ENCODE results near the gene ATP5F1D. TPM values are rescaled to one million over a fixed set of nuclear protein-coding genes. Genes with fewer than 3 reads are reported as not detected.
A peak's percentile ranks its signal among the peaks of the same experiment; 100 is the strongest.

Gene ATP5F1D
- total and polyA plus RNA-seq, 2 of the 13 experiments (the other 11 are each of a cell fraction or from before 2014, with no cell fraction given) = 39.4 to 78.7 TPM

DNA sequence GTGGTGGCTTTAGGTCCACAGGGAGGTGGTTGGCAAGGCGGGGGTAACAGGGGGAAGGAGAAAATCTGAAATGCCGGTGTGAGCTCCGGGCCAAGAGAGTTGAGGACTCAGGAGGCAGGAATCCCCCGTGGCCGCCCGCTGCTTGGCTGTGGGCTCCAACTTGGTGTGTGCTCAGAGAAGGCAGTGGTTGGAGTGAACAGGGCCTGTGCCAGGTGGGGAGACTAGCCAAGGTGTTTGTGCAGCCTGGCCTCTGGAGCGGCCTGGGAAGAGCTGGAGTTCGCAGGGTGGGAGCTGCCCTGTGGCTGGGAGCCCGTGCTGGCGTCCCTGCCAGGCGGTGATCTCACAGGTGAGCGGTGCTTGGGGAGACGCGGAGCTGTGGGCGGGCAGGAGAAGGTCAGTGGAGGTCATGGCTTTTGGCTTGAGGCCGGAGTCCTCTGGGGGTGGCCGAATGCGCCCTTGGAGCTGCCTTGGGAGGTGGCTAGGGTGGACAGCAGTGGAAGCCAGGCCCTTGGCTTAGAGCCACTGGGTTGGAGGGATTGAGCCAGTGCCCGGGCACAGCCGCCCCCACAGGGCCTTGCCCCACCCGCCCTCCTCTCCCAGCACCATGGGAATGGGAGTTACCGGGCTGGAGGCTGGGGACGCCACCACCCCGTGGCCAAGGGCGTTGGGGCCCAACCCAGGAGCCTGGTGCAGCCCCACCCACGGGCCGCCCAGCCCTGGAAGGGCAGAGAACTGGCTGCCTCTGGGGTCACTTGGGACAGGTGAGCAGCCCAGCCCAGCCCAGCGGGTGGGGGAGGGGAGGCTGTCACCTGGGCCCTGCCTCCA, 20.5 kb downstream of the ATP5F1D start (continued):
- TF ChIP-seq, protein P1, sequence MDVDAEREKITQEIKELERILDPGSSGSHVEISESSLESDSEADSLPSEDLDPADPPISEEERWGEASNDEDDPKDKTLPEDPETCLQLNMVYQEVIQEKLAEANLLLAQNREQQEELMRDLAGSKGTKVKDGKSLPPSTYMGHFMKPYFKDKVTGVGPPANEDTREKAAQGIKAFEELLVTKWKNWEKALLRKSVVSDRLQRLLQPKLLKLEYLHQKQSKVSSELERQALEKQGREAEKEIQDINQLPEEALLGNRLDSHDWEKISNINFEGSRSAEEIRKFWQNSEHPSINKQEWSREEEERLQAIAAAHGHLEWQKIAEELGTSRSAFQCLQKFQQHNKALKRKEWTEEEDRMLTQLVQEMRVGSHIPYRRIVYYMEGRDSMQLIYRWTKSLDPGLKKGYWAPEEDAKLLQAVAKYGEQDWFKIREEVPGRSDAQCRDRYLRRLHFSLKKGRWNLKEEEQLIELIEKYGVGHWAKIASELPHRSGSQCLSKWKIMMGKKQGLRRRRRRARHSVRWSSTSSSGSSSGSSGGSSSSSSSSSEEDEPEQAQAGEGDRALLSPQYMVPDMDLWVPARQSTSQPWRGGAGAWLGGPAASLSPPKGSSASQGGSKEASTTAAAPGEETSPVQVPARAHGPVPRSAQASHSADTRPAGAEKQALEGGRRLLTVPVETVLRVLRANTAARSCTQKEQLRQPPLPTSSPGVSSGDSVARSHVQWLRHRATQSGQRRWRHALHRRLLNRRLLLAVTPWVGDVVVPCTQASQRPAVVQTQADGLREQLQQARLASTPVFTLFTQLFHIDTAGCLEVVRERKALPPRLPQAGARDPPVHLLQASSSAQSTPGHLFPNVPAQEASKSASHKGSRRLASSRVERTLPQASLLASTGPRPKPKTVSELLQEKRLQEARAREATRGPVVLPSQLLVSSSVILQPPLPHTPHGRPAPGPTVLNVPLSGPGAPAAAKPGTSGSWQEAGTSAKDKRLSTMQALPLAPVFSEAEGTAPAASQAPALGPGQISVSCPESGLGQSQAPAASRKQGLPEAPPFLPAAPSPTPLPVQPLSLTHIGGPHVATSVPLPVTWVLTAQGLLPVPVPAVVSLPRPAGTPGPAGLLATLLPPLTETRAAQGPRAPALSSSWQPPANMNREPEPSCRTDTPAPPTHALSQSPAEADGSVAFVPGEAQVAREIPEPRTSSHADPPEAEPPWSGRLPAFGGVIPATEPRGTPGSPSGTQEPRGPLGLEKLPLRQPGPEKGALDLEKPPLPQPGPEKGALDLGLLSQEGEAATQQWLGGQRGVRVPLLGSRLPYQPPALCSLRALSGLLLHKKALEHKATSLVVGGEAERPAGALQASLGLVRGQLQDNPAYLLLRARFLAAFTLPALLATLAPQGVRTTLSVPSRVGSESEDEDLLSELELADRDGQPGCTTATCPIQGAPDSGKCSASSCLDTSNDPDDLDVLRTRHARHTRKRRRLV (CRISPR knock-in tag; IDR thresholded peaks at IDR 0.05) = no peak
- TF ChIP-seq HDAC6 (IDR thresholded peaks at IDR 0.05; ENCODE audit: low read depth, low read length) (no peak), NKX3-1 (CRISPR knock-in tag; IDR thresholded peaks at IDR 0.05) (no peak), ZNF230 (CRISPR knock-in tag; IDR thresholded peaks at IDR 0.05) (no peak), MTF2 (CRISPR knock-in tag; IDR thresholded peaks at IDR 0.05; ENCODE audit: borderline replicate concordance) (no peak), ZNF501 (CRISPR knock-in tag; IDR thresholded peaks at IDR 0.05) (no peak; the same call in 1 of the 2 replicates), ZNF256 (CRISPR knock-in tag; conservative IDR thresholded peaks at IDR 0.05) (no peak), ZNF432 (CRISPR knock-in tag; IDR thresholded peaks at IDR 0.05; ENCODE audit: borderline replicate concordance) (no peak), ZNF264 (CRISPR knock-in tag; IDR thresholded peaks at IDR 0.05) (no peak), NRL (CRISPR knock-in tag; IDR thresholded peaks at IDR 0.05; ENCODE audit: borderline replicate concordance) (peak; percentile 11; the same call in 1 of the 2 replicates), ZNF12 (CRISPR knock-in tag; IDR thresholded peaks at IDR 0.05) (no peak)
- TF ChIP-seq, protein P2, sequence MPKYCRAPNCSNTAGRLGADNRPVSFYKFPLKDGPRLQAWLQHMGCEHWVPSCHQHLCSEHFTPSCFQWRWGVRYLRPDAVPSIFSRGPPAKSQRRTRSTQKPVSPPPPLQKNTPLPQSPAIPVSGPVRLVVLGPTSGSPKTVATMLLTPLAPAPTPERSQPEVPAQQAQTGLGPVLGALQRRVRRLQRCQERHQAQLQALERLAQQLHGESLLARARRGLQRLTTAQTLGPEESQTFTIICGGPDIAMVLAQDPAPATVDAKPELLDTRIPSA (CRISPR knock-in tag; IDR thresholded peaks at IDR 0.05; ENCODE audit: borderline replicate concordance) = no peak
- TF ChIP-seq, protein P3, sequence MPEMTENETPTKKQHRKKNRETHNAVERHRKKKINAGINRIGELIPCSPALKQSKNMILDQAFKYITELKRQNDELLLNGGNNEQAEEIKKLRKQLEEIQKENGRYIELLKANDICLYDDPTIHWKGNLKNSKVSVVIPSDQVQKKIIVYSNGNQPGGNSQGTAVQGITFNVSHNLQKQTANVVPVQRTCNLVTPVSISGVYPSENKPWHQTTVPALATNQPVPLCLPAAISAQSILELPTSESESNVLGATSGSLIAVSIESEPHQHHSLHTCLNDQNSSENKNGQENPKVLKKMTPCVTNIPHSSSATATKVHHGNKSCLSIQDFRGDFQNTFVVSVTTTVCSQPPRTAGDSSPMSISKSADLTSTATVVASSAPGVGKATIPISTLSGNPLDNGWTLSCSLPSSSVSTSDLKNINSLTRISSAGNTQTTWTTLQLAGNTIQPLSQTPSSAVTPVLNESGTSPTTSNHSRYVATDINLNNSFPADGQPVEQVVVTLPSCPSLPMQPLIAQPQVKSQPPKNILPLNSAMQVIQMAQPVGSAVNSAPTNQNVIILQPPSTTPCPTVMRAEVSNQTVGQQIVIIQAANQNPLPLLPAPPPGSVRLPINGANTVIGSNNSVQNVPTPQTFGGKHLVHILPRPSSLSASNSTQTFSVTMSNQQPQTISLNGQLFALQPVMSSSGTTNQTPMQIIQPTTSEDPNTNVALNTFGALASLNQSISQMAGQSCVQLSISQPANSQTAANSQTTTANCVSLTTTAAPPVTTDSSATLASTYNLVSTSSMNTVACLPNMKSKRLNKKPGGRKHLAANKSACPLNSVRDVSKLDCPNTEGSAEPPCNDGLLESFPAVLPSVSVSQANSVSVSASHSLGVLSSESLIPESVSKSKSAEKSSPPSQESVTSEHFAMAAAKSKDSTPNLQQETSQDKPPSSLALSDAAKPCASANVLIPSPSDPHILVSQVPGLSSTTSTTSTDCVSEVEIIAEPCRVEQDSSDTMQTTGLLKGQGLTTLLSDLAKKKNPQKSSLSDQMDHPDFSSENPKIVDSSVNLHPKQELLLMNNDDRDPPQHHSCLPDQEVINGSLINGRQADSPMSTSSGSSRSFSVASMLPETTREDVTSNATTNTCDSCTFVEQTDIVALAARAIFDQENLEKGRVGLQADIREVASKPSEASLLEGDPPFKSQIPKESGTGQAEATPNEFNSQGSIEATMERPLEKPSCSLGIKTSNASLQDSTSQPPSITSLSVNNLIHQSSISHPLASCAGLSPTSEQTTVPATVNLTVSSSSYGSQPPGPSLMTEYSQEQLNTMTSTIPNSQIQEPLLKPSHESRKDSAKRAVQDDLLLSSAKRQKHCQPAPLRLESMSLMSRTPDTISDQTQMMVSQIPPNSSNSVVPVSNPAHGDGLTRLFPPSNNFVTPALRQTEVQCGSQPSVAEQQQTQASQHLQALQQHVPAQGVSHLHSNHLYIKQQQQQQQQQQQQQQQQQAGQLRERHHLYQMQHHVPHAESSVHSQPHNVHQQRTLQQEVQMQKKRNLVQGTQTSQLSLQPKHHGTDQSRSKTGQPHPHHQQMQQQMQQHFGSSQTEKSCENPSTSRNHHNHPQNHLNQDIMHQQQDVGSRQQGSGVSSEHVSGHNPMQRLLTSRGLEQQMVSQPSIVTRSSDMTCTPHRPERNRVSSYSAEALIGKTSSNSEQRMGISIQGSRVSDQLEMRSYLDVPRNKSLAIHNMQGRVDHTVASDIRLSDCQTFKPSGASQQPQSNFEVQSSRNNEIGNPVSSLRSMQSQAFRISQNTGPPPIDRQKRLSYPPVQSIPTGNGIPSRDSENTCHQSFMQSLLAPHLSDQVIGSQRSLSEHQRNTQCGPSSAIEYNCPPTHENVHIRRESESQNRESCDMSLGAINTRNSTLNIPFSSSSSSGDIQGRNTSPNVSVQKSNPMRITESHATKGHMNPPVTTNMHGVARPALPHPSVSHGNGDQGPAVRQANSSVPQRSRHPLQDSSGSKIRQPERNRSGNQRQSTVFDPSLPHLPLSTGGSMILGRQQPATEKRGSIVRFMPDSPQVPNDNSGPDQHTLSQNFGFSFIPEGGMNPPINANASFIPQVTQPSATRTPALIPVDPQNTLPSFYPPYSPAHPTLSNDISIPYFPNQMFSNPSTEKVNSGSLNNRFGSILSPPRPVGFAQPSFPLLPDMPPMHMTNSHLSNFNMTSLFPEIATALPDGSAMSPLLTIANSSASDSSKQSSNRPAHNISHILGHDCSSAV (CRISPR knock-in tag; IDR thresholded peaks at IDR 0.05; ENCODE audit: borderline replicate concordance) = no peak

Data from HepG2 (cell line).